ENCODE measurements around the gene SLC2A13. TPM values are rescaled to one million over a fixed set of nuclear protein-coding genes. Genes with fewer than 3 reads are reported as not detected.

The SLC2A13 gene
- total RNA-seq, 1 experiment from 2014 or later = 1.6 TPM

- H3K9me3 ChIP-seq (ENCODE audit: insufficient read depth, low read depth) = no peaks in the 10 kb centered on the region
- POLR2A ChIA-PET (ENCODE audit: unreplicated experiment) = no interaction called here
- TF ChIP-seq EZH2 (IDR thresholded peaks at IDR 0.05; ENCODE audit: low read depth) (no peak), CTCF (conservative IDR thresholded peaks at IDR 0.05) (no peak)
These were observed 393.5 kb downstream of the SLC2A13 start for GRCh38 chr12:39712334-39712733.

More at GRCh38 chr12:39712334-39712733, 393.5 kb downstream of the SLC2A13 start:
- Histone ChIP-seq H4K20me1 (ENCODE audit: insufficient read depth) (no peaks in the 10 kb centered on the region), H3K4me1 (replicated peaks; ENCODE audit: insufficient read depth) (no peaks in the 10 kb centered on the region), H3K27me3 (ENCODE audit: insufficient read depth, low read depth) (no peaks in the 10 kb centered on the region), H3K4me2 (no peak overlapping the region), H3K4me3 (no peak overlapping the region), H3K79me2 (ENCODE audit: low read depth) (no peaks in the 10 kb centered on the region), H3F3A (ENCODE audit: insufficient read depth, low read depth) (peaks cover 26% of the 10 kb centered on the region), H3K36me3 (ENCODE audit: low read depth) (no peaks in the 10 kb centered on the region), H3K9me2 (ENCODE audit: insufficient read depth) (no peaks in the 10 kb centered on the region), H3K27ac (no peak overlapping the region), H2AFZ (no peak overlapping the region)
- intact Hi-C loops (cut with micrococcal nuclease; ENCODE audit: unreplicated experiment) = no loop called here
- CTCF ChIA-PET = no interaction called here
- no TSS peak for BruUV-seq (replicated peaks)
- no peak for DNase-seq

Other genes with a start within 250 kb of the SLC2A13 start
- 0.26 and 0.48 TPM in 2 replicates for gene LRRK2, start 118.9 kb upstream of the SLC2A13 start, total RNA-seq (2021)